OCI-LY1 (cell line): ENCODE results near the gene CLEC4E.

ENCODE experiments used
- CTCF ChIP-seq: fragments of 200-600 bp; sonication (generic), shearing (Covaris generic); IDR thresholded peaks from 2 replicates; pipeline ENCODE4 v1.5.1; 2017; ENCODE audit warnings: mild to moderate bottlenecking, antibody characterized with exemption, low read length, moderate library complexity, mixed read lengths
- EZH2 ChIP-seq: fragments of 200-600 bp; sonication (generic), shearing (Covaris generic); IDR thresholded peaks from 2 replicates; pipeline ENCODE4 v1.8.0; 2017; ENCODE audit warnings: borderline replicate concordance, mixed run types, mild to moderate bottlenecking, antibody characterized with exemption, low read length, moderate library complexity, mixed read lengths

- TF ChIP-seq CTCF (no peak), EZH2 (no peak)
Observed at GRCh38 chr12:8491646-8492530, 48.8 kb downstream of the CLEC4E start.
